OCI-LY7 (cell line): Measurements from ENCODE around the gene ZNF358.

ENCODE experiments used
- EZH2phosphoT487 ChIP-seq: fragments of 200-600 bp; sonication (generic); IDR thresholded peaks from 2 replicates; pipeline ENCODE4 v1.6.1; 2018; ENCODE audit warnings: low read depth, borderline replicate concordance, mild to moderate bottlenecking, mixed run types, antibody characterized with exemption, low read length, moderate library complexity, mixed read lengths
- TF ChIP-seq, protein P1 (sequence below): fragments of 200-600 bp; sonication (generic); conservative IDR thresholded peaks from 2 replicates; pipeline ENCODE4 v1.5.1; 2014; ENCODE audit warnings: mild to moderate bottlenecking, antibody characterized with exemption, low read length, moderate library complexity, mixed read lengths

DNA sequence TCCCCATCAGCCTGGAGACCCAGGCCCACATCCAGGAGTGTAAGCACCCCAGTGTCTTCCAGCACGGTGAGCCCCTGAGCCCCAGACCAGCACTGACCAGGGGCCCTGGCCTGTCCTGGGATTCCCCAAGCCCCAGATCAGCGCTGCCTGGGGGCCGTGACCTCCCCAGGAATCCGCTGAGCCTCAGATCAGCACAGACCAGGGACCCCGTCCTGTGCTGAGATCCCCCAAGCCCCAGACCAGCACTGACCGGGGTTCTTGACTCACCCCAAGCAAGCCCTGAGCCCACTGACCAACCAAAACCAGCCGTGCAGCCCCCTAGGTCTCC lies 12.3 kb downstream of the ZNF358 start:
- TF ChIP-seq, protein P1, sequence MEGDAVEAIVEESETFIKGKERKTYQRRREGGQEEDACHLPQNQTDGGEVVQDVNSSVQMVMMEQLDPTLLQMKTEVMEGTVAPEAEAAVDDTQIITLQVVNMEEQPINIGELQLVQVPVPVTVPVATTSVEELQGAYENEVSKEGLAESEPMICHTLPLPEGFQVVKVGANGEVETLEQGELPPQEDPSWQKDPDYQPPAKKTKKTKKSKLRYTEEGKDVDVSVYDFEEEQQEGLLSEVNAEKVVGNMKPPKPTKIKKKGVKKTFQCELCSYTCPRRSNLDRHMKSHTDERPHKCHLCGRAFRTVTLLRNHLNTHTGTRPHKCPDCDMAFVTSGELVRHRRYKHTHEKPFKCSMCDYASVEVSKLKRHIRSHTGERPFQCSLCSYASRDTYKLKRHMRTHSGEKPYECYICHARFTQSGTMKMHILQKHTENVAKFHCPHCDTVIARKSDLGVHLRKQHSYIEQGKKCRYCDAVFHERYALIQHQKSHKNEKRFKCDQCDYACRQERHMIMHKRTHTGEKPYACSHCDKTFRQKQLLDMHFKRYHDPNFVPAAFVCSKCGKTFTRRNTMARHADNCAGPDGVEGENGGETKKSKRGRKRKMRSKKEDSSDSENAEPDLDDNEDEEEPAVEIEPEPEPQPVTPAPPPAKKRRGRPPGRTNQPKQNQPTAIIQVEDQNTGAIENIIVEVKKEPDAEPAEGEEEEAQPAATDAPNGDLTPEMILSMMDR = no peak
- TF ChIP-seq EZH2phosphoT487 = no peak
